Choroid plexus epithelial cell (primary cell): ENCODE data around the gene SPINK1.
"Not testable (repeated sequence)": the region's sequence is repeated elsewhere in the genome, so short reads cannot be mapped to it uniquely, and the experiment has no call there.

Experiments
- DNase-seq: peaks from one replicate; pipeline ENCODE4 v3.0.0-alpha.2; 2010; ENCODE audit warnings: low read depth
- H3K4me3 ChIP-seq: 2 replicates; pipeline ENCODE4 v1.5.1; 2011; ENCODE audit warnings: low read depth, mild to moderate bottlenecking, control low read depth, low read length, moderate library complexity
- CTCF ChIP-seq: conservative IDR thresholded peaks from 2 replicates; pipeline ENCODE4 v1.5.1; 2011; ENCODE audit warnings: low read depth, mild to moderate bottlenecking, control low read depth, inconsistent platforms, low read length, moderate library complexity

SPINK1 gene

DNA sequence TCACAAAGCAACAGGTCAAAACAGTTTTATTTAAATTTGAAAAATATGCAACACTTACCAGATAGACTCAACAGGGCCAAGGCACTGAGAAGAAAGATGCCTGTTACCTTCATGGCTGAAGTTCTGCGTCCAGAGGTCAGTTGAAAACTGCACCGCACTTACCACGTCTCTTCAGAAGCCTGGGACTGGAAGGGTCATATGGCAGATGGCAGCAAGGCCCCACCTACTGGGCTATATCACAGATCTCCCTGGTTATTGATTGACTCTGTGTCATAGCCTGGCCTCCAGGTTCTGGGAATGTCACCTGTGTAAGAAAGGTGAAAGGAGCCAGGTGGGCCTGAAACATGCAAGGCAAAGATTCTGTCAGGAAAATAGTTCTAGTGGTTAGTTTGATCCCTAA is at the start of gene SPINK1:
SPINK1 (minus strand) TSS at position 207 of the 400 bp plus-strand sequence; CDS start at position 113, 94 bp downstream.
- DNase-seq = no peak
- H3K4me3 ChIP-seq = no peak within 1 kb of the TSS
- no peak for TF ChIP-seq CTCF

GRCh38 chr5:147880487-147880886 is 49.0 kb upstream of the SPINK1 start:
- no peak overlapping the region for H3K4me3 ChIP-seq
- no peak for DNase-seq
- no peak for TF ChIP-seq CTCF

- DNase-seq = no peak
- no peak overlapping the region for H3K4me3 ChIP-seq
- TF ChIP-seq CTCF = no peak
These were observed 48.3 kb upstream of the SPINK1 start for GRCh38 chr5:147879784-147880183.

GRCh38 chr5:147878066-147878759 is 46.7 kb upstream of the SPINK1 start, which contains the start of gene SCGB3A2:
Gene SCGB3A2, plus strand, starts transcription at chr5:147878711. Its CDS starts 93 bp downstream, at chr5:147878804.
- no peak for DNase-seq
- no peak within 1 kb of the TSS for H3K4me3 ChIP-seq
- TF ChIP-seq CTCF = no peak

GRCh38 chr5:147876626-147877025 is 45.2 kb upstream of the SPINK1 start:
- DNase-seq = no peak
- no peak for TF ChIP-seq CTCF
- H3K4me3 ChIP-seq = no peak overlapping the region

GRCh38 chr5:147876141-147876540 is 44.7 kb upstream of the SPINK1 start:
- TF ChIP-seq CTCF = no peak
- no peak for DNase-seq
- no peak overlapping the region for H3K4me3 ChIP-seq

DNA sequence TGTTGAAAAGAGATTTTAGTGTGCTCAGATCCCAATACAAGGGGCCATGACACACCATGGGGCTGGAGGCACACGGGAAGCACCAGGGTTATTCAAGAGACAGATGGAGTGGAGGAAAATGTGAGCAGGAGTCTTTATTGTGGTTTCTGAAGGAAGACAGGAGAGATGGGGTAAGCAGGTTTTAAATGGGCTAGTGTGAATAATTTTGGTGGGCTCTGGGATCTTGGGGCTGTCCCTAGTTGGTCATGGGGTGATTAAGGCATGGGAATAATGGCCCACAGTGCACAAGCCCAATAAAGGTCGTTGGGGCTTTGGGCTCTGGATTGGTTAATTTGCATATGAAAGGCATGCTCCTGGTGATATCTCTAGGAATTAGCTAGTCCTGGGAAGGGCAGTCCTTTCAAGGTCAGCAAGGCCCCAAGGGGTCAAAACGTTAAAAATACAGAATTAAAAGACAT is 43.5 kb upstream of the SPINK1 start:
- no peak overlapping the region for H3K4me3 ChIP-seq
- TF ChIP-seq CTCF = no peak
- no peak for DNase-seq

- not testable (repeated sequence) for DNase-seq, H3K4me3 ChIP-seq
These were observed 42.8 kb upstream of the SPINK1 start for GRCh38 chr5:147874118-147874875.

DNA sequence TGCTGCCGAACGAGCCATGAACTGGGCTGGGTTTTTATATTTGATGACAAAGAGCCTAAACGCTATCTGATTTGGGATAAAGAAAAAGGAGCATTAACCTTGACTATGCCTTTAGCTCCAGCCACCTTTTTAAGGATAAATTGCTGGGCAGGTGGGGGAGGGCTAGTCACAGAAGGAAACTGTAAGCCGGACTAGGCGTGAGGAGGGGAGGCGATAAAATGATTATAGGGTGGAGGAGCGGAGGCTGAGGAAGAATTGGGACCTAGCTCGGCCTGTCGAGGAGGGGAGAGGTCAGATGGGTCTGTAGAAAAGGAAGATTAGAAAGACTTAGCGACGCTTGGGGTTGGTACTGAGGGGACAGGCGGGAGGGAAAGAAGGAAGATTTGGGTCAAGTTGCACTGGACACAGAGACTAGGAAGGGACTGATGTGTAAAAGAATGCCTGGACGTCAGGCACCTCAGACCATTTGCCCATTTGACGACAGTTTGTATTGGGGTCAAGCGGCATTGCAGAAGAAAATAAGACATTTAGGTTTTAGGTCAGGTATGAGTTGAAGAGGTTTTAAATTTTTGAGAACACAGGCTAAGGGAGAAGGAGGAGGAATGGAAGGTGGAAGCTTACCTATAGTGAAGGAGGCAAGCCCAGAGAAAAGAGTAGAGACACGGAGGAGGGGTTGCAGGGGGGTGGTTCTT is 41.4 kb upstream of the SPINK1 start:
- not testable (repeated sequence) for DNase-seq, H3K4me3 ChIP-seq
